Urothelium cell line (cell line): ENCODE data around the gene MAGI1.

Experiments used
- DNase-seq: peaks from one replicate; pipeline ENCODE4 v3.0.0; 2011; ENCODE audit warnings: low spot score, mixed read lengths
- FAIRE-seq: peaks from 2 replicates; lab custom pipeline; 2011; peaks lifted over from hg19 to GRCh38; lab: Jason Lieb, UNC

Gene MAGI1

DNA sequence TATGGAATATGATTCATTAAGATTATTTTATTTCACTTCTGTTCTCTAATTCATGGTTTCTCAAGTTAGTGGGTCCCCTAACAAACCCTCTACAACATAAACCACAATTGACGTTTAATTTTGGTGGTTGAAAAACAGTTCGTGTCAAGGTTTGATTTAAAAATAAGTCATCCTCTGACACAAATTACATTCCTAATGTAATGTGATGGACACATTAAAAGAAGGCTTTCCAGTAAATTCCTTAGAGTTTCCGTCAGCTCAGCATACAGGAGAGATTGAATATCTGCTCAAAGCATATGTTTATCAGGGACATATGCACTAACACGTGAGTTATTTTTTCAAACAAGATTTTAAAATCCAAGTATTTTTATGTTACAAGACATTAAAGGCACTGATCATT, 724.4 kb downstream of the MAGI1 start:
- FAIRE-seq (no peak), DNase-seq (no peak)

DNA sequence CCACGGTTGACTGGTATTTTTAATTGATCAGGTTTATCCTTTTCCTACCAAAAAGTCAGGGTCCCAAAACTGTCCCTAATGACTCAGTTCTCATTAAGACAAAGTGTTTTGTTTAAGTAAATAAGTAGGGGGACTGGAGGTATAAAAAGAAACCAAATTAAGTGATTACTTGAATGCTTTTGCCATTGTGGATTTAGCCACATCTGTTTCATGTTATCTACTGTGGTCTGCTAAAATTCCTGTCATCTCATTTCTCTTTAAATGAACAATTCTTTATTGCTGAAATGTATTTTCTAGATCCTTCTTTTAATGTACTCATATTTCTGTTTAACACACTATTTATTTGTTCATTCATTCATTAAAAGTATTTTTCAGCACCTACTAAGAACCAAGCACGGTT, 725.1 kb downstream of the MAGI1 start:
- DNase-seq (no peak), FAIRE-seq (no peak)

DNA sequence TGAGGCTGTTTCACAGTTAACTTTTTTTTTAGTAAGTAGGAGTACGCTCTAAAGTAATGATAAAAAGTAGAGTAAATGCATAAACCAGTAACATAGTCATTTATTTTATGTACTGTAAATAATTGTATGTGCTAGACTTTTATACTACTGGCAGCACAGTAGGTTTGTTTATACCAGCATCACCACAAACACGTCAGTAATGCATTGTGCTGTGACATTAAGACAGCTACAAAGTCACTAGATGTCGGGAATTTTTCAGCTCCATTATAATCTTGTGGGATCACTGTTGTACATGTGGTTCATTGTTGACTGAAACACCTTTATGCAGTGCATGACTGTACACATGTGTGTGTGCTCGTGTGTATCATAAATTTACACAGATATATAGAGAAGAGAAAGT, 732.9 kb downstream of the MAGI1 start:
- DNase-seq (no peak), FAIRE-seq (no peak)
